ENCODE data around the gene FNIP2.
A peak's percentile ranks its signal among the peaks of the same experiment; 100 is the strongest.

GRCh38 chr4:158777423-158778155, 8.8 kb downstream of the FNIP2 start:
- TF ChIP-seq, protein P1, sequence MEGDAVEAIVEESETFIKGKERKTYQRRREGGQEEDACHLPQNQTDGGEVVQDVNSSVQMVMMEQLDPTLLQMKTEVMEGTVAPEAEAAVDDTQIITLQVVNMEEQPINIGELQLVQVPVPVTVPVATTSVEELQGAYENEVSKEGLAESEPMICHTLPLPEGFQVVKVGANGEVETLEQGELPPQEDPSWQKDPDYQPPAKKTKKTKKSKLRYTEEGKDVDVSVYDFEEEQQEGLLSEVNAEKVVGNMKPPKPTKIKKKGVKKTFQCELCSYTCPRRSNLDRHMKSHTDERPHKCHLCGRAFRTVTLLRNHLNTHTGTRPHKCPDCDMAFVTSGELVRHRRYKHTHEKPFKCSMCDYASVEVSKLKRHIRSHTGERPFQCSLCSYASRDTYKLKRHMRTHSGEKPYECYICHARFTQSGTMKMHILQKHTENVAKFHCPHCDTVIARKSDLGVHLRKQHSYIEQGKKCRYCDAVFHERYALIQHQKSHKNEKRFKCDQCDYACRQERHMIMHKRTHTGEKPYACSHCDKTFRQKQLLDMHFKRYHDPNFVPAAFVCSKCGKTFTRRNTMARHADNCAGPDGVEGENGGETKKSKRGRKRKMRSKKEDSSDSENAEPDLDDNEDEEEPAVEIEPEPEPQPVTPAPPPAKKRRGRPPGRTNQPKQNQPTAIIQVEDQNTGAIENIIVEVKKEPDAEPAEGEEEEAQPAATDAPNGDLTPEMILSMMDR (IDR thresholded peaks at IDR 0.05; ENCODE audit: low read depth, low read length, missing input control) = no peak
- TF ChIP-seq, protein P2, sequence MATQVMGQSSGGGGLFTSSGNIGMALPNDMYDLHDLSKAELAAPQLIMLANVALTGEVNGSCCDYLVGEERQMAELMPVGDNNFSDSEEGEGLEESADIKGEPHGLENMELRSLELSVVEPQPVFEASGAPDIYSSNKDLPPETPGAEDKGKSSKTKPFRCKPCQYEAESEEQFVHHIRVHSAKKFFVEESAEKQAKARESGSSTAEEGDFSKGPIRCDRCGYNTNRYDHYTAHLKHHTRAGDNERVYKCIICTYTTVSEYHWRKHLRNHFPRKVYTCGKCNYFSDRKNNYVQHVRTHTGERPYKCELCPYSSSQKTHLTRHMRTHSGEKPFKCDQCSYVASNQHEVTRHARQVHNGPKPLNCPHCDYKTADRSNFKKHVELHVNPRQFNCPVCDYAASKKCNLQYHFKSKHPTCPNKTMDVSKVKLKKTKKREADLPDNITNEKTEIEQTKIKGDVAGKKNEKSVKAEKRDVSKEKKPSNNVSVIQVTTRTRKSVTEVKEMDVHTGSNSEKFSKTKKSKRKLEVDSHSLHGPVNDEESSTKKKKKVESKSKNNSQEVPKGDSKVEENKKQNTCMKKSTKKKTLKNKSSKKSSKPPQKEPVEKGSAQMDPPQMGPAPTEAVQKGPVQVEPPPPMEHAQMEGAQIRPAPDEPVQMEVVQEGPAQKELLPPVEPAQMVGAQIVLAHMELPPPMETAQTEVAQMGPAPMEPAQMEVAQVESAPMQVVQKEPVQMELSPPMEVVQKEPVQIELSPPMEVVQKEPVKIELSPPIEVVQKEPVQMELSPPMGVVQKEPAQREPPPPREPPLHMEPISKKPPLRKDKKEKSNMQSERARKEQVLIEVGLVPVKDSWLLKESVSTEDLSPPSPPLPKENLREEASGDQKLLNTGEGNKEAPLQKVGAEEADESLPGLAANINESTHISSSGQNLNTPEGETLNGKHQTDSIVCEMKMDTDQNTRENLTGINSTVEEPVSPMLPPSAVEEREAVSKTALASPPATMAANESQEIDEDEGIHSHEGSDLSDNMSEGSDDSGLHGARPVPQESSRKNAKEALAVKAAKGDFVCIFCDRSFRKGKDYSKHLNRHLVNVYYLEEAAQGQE (IDR thresholded peaks at IDR 0.05) = no peak
- TF ChIP-seq, protein P3, sequence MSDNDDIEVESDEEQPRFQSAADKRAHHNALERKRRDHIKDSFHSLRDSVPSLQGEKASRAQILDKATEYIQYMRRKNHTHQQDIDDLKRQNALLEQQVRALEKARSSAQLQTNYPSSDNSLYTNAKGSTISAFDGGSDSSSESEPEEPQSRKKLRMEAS (IDR thresholded peaks at IDR 0.05) = no peak
- TF ChIP-seq, protein P4, sequence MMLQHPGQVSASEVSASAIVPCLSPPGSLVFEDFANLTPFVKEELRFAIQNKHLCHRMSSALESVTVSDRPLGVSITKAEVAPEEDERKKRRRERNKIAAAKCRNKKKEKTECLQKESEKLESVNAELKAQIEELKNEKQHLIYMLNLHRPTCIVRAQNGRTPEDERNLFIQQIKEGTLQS (IDR thresholded peaks at IDR 0.05) = no peak
- TF ChIP-seq, protein P5, sequence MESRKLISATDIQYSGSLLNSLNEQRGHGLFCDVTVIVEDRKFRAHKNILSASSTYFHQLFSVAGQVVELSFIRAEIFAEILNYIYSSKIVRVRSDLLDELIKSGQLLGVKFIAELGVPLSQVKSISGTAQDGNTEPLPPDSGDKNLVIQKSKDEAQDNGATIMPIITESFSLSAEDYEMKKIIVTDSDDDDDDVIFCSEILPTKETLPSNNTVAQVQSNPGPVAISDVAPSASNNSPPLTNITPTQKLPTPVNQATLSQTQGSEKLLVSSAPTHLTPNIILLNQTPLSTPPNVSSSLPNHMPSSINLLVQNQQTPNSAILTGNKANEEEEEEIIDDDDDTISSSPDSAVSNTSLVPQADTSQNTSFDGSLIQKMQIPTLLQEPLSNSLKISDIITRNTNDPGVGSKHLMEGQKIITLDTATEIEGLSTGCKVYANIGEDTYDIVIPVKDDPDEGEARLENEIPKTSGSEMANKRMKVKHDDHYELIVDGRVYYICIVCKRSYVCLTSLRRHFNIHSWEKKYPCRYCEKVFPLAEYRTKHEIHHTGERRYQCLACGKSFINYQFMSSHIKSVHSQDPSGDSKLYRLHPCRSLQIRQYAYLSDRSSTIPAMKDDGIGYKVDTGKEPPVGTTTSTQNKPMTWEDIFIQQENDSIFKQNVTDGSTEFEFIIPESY (IDR thresholded peaks at IDR 0.05) = no peak
- TF ChIP-seq RXRA (IDR thresholded peaks at IDR 0.05) = no peak
- no peak for TF ChIP-seq TAF1 (conservative IDR thresholded peaks at IDR 0.05)
- no peak for TF ChIP-seq RAD21 (IDR thresholded peaks at IDR 0.05)
- no peak for TF ChIP-seq EGR1 (IDR thresholded peaks at IDR 0.05; ENCODE audit: low read depth in 2 of 2)
- no peak for TF ChIP-seq JUND (IDR thresholded peaks at IDR 0.05)
- peak; percentile 85 for TF ChIP-seq YY1 (IDR thresholded peaks at IDR 0.05)
- TF ChIP-seq GABPA (IDR thresholded peaks at IDR 0.05 in 1 of 2, conservative IDR thresholded peaks at IDR 0.05 in 1 of 2) = no peak
- no peak for TF ChIP-seq SP1 (IDR thresholded peaks at IDR 0.05)
- TF ChIP-seq HNF4G (IDR thresholded peaks at IDR 0.05) = no peak

Measured in liver (tissue), 3 donors.